Measurements from ENCODE around the gene UBAC1. TPM values are rescaled to one million over a fixed set of nuclear protein-coding genes. Genes with fewer than 3 reads are reported as not detected.
"Not testable (repeated sequence)": the region's sequence is repeated elsewhere in the genome, so short reads cannot be mapped to it uniquely, and the experiment has no call there.

The UBAC1 gene
- total and polyA plus RNA-seq, 11 donors = 71.1 to 140 (median 100) TPM

- H3K9me3 ChIP-seq = no peaks in the 10 kb centered on the region
- no peak overlapping the region for H3K27ac ChIP-seq
- 31 to 49% (median 44%) methylated on average over 4 to 5 of the region's 5 CpGs for WGBS, 4 donors
- TF ChIP-seq CTCF (IDR thresholded peaks at IDR 0.05) = no peak
- TF ChIP-seq POLR2A (IDR thresholded peaks at IDR 0.05) = no peak
- ATAC-seq = no peak
- H3K27me3 ChIP-seq = no peaks in the 10 kb centered on the region
- no peak overlapping the region for H3K4me3 ChIP-seq
- intact Hi-C loops (cut with DNase I) = loop anchor here in 4 of 10 donors (1.0 to 10.0 kb wide), 6 partner anchors 103 to 317 kb away; partner anchors contain the start of gene QSOX2 (in 1 of the 4)
- peaks cover 0 to 29% (median 12%) of the 10 kb centered on the region in 12 donors for H3K4me1 ChIP-seq
- no peak for DNase-seq
- no peaks in the 10 kb centered on the region for H3K36me3 ChIP-seq
Observed at GRCh38 chr9:135968083-135968476, 6.9 kb upstream of the UBAC1 start.

- WGBS, 4 donors = 78 to 88% (median 83%) methylated on average over 10 to 16 of the region's 16 CpGs
- not testable (repeated sequence) for H3K36me3 ChIP-seq, ATAC-seq, DNase-seq, H3K4me3 ChIP-seq, H3K27ac ChIP-seq, H3K9me3 ChIP-seq, H3K27me3 ChIP-seq
- H3K4me1 ChIP-seq = peaks cover 0 to 30% (median 12%) of the 10 kb centered on the region in 12 donors
- intact Hi-C loops (cut with DNase I) = loop anchor here in 7 of 10 donors (1.0 to 10.0 kb wide), 6 partner anchors 102 to 318 kb away; partner anchors contain the start of gene QSOX2 (in 1 of the 7)
Observed at GRCh38 chr9:135966916-135967260, 5.7 kb upstream of the UBAC1 start.

- Histone ChIP-seq H3K36me3 (no peaks in the 10 kb centered on the region), H3K27me3 (no peaks in the 10 kb centered on the region), H3K9me3 (no peaks in the 10 kb centered on the region), H3K4me1 (peaks cover 2 to 39% (median 18%) of the 10 kb centered on the region in 12 donors), H3K4me3 (no peak overlapping the region), H3K27ac (no peak overlapping the region)
- ATAC-seq (no peak), DNase-seq (no peak)
- TF ChIP-seq CTCF (IDR thresholded peaks at IDR 0.05) = no peak
- TF ChIP-seq POLR2A (IDR thresholded peaks at IDR 0.05) = no peak
- intact Hi-C loops (cut with DNase I) = loop anchor here in 2 of 10 donors (10.0 kb wide), 4 partner anchors 100 to 320 kb away; partner anchors contain the start of gene QSOX2 (in 1 of the 2)
- WGBS, 4 donors = 58 to 68% (median 62%) methylated on average over 10 to 11 of the region's 11 CpGs
Observed at GRCh38 chr9:135965124-135965756, 4.1 kb upstream of the UBAC1 start.

- DNase-seq (no peak), ATAC-seq (no peak)
- no peaks in the 10 kb centered on the region for H3K36me3 ChIP-seq
- 76 to 87% (median 82%) methylated on average over 10 of the region's 10 CpGs for WGBS, 4 donors
- no peak overlapping the region for H3K27ac ChIP-seq
- no peaks in the 10 kb centered on the region for H3K27me3 ChIP-seq
- TF ChIP-seq CTCF (IDR thresholded peaks at IDR 0.05) = no peak
- no peaks in the 10 kb centered on the region for H3K9me3 ChIP-seq
- intact Hi-C loops (cut with DNase I) = loop anchor here in 4 of 10 donors (5.0 to 10.0 kb wide), 8 partner anchors 97 to 321 kb away; partner anchors contain the start of genes KCNT1 (in 1 of the 4) and QSOX2 (in 1 of the 4)
- H3K4me1 ChIP-seq = peaks cover 2 to 41% (median 26%) of the 10 kb centered on the region in 12 donors
- no peak overlapping the region for H3K4me3 ChIP-seq
Observed at GRCh38 chr9:135963938-135964337, 2.8 kb upstream of the UBAC1 start.
